NCI-H2029 treated with DMSO at 0.1 percent for 48 hours (cell line): ENCODE data around the gene CCDC181.
"Not testable (repeated sequence)": the region's sequence is repeated elsewhere in the genome, so short reads cannot be mapped to it uniquely, and the experiment has no call there.

Experiments used
- DNase-seq: peaks from one replicate; lab custom pipeline; 2025; lab: John Stamatoyannopoulos, UW

CCDC181 gene

GRCh38 chr1:169427081-169427641 lies at the start of gene CCDC181:
Gene CCDC181 (minus strand): TSS chr1:169427474. CDS start chr1:169424927, 2,547 bp downstream.
- DNase-seq: no peak

GRCh38 chr1:169475806-169476387 lies 48.6 kb upstream of the CCDC181 start:
- DNase-seq: no peak

DNA sequence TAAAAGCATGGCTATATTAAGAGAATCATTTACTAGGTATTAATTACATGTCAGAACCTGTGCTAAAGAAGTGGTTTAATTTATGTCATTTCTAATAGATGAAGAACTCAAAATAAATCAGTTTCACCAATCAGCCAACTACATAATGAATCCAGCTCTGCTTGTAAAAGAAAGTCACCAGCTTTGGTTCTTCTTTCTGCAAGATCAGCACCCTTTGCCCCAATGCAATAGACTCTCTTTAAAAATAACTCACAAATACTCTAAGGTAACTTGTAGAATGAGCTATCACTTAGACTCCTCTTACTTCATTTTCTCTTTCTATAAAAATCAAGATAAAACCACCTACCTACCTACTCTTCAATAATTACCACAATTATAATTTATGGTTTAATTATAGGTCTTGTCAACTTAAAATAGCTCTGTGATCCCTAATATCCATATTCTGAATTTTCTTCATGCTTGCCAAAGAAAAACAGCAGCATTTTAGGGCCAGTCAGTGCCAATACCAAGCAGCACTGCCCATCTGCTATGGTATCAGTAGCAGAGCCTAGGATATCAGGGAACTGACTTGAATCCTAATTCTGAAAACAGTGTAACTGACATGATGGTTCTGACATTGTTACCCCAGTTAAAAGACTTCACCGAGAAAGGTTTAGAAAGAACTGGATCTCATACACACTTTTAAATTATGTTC lies 47.2 kb upstream of the CCDC181 start:
- no peak for DNase-seq

DNA sequence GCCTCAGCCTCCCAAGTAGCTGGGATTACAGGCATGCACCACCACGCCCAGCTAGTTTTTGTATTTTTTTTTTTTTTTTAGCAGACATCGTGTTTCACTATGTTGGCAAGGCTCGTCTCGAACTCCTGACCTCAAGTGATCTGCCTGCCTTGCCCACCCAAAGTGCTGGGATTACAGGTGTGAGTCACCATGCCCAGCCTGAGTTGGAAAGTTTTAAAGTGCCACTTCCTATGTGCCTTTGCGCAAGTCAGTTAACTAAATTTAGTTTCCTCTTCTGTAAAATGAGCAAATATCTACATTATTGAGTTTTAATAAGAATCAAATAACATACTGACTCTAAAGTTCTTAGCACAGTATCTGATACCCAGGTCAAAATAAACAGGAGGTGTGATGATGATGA lies 46.1 kb upstream of the CCDC181 start:
- no peak for DNase-seq

- no peak for DNase-seq
Observed at GRCh38 chr1:169472738-169473137, 45.5 kb upstream of the CCDC181 start.

DNA sequence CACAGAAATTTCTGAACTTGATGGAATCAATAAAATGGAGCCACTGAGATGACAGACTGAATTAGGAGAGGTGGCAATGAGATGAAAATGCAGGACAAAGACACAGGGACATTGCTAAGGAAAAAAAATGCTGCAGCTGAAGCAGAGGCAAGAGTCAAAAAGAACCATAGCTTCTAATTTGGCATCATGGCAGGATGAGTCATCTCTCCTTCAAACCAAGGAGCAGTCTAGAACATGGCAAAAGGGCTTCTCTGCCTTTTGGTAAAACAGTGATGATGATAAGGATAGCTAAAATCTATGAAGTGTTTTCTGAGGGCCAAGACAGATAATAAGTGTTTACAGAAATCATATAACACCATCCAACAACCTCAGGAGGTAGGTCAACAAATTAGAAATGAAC lies 41.7 kb upstream of the CCDC181 start:
- DNase-seq: no peak

GRCh38 chr1:169466259-169467230 lies 39.3 kb upstream of the CCDC181 start:
- DNase-seq: peak; percentile 5

- DNase-seq: no peak
Observed at GRCh38 chr1:169465281-169465680, 38.0 kb upstream of the CCDC181 start.

- DNase-seq: no peak
Observed at GRCh38 chr1:169462385-169462784, 35.1 kb upstream of the CCDC181 start.

DNA sequence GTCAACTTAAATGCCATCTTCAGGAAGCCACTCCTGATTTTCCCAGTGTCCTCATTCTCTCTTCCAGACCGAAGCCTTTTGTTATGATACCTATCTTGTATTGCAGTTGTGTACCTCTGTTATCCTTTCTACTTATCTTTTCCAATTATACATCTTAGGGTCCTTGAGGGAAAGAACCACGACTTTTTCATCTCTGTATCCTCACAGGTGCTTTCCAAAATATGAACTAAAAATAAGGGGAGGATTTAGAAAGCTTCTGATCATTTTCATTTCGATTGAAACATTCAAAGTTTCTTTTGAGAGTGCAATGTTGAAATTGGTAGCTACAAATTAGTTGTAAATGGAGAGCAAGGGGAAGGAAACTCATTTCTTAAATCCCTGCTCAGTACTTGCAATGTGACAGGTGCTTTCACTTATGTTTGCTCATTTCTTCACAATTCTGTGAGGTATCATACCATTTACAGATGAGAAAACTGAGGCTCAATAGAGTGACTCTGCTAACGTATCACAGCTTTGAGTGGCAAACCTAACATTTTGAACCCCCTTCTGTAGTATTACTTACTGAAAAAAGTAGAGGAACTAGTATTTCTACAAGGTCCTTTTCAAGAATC lies 34.2 kb upstream of the CCDC181 start:
- DNase-seq: no peak

DNA sequence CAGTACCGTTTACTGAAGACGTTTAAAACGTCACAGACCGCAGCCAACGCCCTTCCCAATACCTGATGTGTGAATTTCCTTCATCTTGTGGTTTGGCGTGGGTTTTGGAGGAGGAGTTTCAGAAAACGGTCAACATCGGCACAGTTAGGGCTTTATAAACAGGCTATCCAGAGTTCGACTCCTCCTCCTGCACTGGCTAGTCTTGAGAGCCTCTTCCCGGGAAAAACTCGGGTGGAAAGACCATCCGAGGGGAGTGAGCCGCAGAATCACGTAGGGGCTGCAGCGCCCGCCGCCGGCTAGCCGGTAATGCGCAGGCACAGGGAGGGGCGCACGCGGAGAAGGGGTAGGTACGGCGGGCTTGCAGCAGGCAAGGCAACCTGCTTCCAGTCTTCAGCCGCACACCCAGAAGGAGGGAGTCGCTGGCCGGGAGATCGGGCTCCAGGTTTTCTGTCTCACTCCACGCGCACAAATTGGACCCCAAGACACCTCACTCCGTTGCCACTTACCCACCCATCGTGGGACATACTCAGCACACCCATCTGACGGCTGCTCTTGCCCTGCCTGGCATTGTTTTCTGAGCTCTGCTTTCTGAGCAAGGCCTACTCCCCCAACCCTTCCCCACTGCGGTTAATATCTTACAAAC lies 33.0 kb upstream of the CCDC181 start:
- no peak for DNase-seq

- DNase-seq: no peak
Observed at GRCh38 chr1:169457443-169457842, 30.2 kb upstream of the CCDC181 start.

GRCh38 chr1:169456029-169456428 lies 28.8 kb upstream of the CCDC181 start:
- DNase-seq: no peak

DNA sequence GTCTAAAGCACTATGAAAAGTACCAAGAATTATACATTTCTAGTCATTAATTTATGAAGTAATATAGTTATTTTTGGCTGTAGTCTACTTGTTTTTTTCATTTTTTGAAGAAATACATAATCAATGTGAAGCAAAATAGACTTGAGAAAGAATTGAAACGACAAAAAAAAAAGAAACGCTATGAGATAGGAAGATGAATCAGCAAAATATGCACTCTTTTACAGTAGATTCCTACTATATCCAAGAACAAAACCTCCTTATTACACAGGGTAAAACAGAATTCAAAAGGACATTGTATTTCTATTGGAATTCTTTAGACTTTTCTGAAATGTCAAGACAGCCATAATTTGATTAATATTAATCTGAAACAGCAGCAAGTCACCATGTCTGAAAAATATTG lies 25.6 kb upstream of the CCDC181 start:
- DNase-seq: no peak

DNA sequence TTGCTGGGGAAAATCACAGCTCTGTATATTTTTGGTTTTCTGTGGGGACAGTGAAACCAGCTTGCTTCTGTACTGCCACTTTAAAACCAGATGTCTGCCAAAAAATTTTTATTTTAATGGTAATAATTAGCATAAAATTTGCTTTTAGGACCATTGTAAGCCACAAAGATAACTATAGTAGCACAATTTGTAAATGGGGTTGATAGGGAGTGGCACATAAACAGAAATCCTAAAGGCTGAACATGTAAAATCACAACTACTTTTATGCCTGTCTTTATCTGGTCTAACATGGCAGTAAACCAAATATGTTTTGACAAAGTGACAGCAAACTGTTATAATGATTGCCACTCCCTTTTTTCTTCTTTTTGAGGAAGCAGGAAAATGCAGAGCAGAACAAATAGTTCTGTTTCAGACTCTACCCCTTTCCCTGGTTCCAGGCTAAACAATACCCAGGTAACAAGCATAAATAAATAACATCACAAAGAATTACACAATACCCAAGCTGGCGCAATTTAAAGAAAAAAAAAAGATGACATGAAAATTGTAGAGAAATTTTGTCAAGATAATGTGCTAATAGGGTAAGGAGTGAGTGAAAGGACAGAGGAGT lies 24.0 kb upstream of the CCDC181 start:
- no peak for DNase-seq

DNA sequence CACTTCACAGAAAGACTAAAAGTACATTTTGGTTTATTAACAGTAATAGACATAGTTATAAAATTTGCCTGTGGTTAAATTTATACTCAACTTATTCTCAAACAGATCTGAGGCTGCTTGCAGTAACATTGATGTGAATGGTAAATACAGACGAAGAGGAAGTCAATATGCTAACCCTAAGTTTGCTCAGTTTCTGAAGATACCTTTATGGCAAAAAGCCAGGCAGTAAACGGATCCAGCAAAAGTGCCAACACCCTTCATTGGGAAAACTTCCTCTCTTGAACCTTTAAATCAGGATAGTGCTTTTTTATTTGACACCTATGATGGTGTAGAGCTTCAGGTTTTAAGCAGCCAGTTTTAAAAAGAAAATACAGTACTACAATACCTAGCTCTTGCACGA lies 16.6 kb upstream of the CCDC181 start:
- no peak for DNase-seq

DNA sequence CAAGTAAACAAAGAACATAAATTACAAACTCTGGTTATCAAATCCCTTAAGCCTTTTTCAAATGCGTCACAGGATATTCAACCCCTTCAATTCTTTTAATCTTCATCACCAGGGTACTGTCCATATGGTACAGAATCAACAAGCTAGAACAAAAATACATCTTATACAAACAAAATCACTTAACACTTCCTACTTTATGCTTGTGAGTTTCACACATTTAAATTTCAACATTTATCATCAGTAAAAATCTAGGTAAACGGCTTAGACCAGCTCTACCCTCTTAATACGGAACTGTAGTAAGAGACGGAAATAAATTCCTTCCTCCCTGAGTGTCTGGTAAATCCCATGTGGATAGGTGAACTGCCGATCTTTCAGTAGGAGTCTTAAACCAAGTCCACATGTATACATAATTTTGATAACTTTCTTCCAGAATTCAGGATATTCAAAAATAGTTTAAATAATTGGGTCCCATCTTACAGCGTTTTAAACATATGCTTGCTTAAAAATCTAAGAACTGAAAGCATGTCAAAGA lies 1.0 kb downstream of the CCDC181 start:
- DNase-seq: no peak

- DNase-seq: no peak
Observed at GRCh38 chr1:169421309-169421708, 6.0 kb downstream of the CCDC181 start.

- DNase-seq: no peak
Observed at GRCh38 chr1:169414952-169415351, 12.3 kb downstream of the CCDC181 start.

- DNase-seq: not testable (repeated sequence)
Observed at GRCh38 chr1:169408340-169408739, 18.9 kb downstream of the CCDC181 start.

GRCh38 chr1:169402578-169402977 lies 24.7 kb downstream of the CCDC181 start:
- DNase-seq: not testable (repeated sequence)
